CD4-positive, alpha-beta T cell treated with Interleukin-6 for 4 hours (primary cell): ENCODE measurements around the gene PDE4A.

Experiments
- DNase-seq: peaks from one replicate; pipeline ENCODE4 v3.0.0-alpha.2; 2020; ENCODE audit warnings: mixed read lengths

The PDE4A gene

GRCh38 chr19:10516671-10517286, 96.4 kb downstream of the PDE4A start:
- DNase-seq: no peak

GRCh38 chr19:10517361-10517759, 97.0 kb downstream of the PDE4A start, which contains the start of gene S1PR5:
Gene S1PR5, minus strand, starts transcription at chr19:10517447. Its CDS starts 2,436 bp downstream, at chr19:10515011.
- DNase-seq: no peak

GRCh38 chr19:10517760-10518443, 97.6 kb downstream of the PDE4A start:
- peak; percentile 30 for DNase-seq

- no peak for DNase-seq
Observed at GRCh38 chr19:10518444-10519361, 98.4 kb downstream of the PDE4A start.
